Hair follicle dermal papilla cell (primary cell): ENCODE data around the gene PTPN2. TPM values are rescaled to one million over a fixed set of nuclear protein-coding genes. Genes with fewer than 3 reads are reported as not detected.

Experiments
- small RNA-seq: library from RNA; depleted of rRNA; stranded (forward); fragments of <200 nt; gene quantifications from one replicate; pipeline ENCODE3, GENCODE V24; 2012
- total RNA-seq: library from RNA; depleted of rRNA; stranded (reverse); fragments of >200 nt; gene quantifications from 2 replicates; pipeline ENCODE4 v1.2.3, GENCODE V29; 2012

The PTPN2 gene
- 19.3 and 26.1 TPM in 2 replicates for total RNA-seq

GRCh38 chr18:12883684-12884405 is at the start of gene PTPN2:
Gene PTPN2 (minus strand): TSS chr18:12884237. CDS start chr18:12884141, 96 bp downstream.

Small RNA genes within 50 kb of the gene (small RNA-seq; reads per million reads assigned to genes)
- not detected for gene RF00019

Other genes with a start within 250 kb of the PTPN2 start
- 33.0 and 35.9 TPM in 2 replicates for gene SPIRE1, start 226.1 kb downstream of the PTPN2 start, total RNA-seq
- gene CEP76, start 181.5 kb downstream of the PTPN2 start, total RNA-seq = 5.2 and 6.1 TPM in 2 replicates
- 52.9 and 59.1 TPM in 2 replicates for gene PSMG2, start 181.2 kb downstream of the PTPN2 start, total RNA-seq
- 40.9 and 48.0 TPM in 2 replicates for gene SEH1L, start 63.8 kb upstream of the PTPN2 start, total RNA-seq
- 29.5 and 37.6 TPM in 2 replicates for gene CEP192, start 107.1 kb upstream of the PTPN2 start, total RNA-seq